ENCODE data around the gene UQCR10.

DNA sequence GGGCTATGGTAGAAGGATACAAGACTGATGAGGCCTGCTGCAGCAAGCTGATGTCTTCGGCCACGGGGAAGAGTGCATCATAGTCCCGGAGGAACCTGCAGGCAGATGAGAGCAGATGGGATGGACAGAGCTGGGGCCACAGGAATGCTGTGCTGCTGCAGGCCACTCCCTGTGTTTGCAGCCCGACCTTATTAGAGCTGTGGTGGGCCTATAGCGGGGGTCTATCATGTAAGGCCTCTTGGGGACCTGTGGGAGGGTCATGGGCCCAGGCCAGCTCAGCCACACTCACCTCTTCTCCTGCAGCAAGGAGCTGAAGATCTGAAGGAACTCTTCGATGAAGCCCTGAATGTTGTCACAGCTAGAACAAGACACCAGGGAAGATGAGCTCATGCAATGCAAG is 39.0 kb downstream of the UQCR10 start:
- TF ChIP-seq POLR2AphosphoS5 (IDR thresholded peaks at IDR 0.05; ENCODE audit: low read depth) (no peak), GABPA (IDR thresholded peaks at IDR 0.05; ENCODE audit: low read depth) (no peak), REST (IDR thresholded peaks at IDR 0.05; ENCODE audit: insufficient replicate concordance, low read depth) (no peak), SPI1 (IDR thresholded peaks at IDR 0.05; ENCODE audit: borderline replicate concordance, low read depth) (no peak)
- TF ChIP-seq, protein P1, sequence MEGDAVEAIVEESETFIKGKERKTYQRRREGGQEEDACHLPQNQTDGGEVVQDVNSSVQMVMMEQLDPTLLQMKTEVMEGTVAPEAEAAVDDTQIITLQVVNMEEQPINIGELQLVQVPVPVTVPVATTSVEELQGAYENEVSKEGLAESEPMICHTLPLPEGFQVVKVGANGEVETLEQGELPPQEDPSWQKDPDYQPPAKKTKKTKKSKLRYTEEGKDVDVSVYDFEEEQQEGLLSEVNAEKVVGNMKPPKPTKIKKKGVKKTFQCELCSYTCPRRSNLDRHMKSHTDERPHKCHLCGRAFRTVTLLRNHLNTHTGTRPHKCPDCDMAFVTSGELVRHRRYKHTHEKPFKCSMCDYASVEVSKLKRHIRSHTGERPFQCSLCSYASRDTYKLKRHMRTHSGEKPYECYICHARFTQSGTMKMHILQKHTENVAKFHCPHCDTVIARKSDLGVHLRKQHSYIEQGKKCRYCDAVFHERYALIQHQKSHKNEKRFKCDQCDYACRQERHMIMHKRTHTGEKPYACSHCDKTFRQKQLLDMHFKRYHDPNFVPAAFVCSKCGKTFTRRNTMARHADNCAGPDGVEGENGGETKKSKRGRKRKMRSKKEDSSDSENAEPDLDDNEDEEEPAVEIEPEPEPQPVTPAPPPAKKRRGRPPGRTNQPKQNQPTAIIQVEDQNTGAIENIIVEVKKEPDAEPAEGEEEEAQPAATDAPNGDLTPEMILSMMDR (IDR thresholded peaks at IDR 0.05; ENCODE audit: insufficient read depth, low read length) = no peak
